Astrocyte (in vitro differentiated cells and primary cell): ENCODE results near the gene ACIN1.

ENCODE experiments used
- CTCF ChIP-seq: IDR thresholded peaks from 2 replicates; pipeline ENCODE4 v1.5.1; 2011; ENCODE audit warnings: low read depth, mild to moderate bottlenecking, inconsistent platforms, low read length, moderate library complexity; ENCODE audit not compliant: insufficient read depth
- EZH2 ChIP-seq: IDR thresholded peaks from 2 replicates; pipeline ENCODE4 v1.6.1; 2012; ENCODE audit warnings: mild to moderate bottlenecking, low read length, inconsistent platforms; ENCODE audit not compliant: insufficient read depth

GRCh38 chr14:23018107-23018506, 76.8 kb downstream of the ACIN1 start:
- TF ChIP-seq CTCF, result no peak
- no peak for TF ChIP-seq EZH2
